Subcutaneous adipose tissue (tissue), 4 donors: ENCODE results near the gene GADD45B. TPM values are rescaled to one million over a fixed set of nuclear protein-coding genes. Genes with fewer than 3 reads are reported as not detected.

ENCODE experiments used
- total RNA-seq, 4 donors: library from RNA; depleted of rRNA; stranded (reverse); fragments of >200 nt; gene quantifications; one replicate each; pipeline ENCODE4 v1.1.0, GENCODE V29; 2016
- TF ChIP-seq, protein P1 (sequence below): fragments of 450-650 bp; IDR thresholded peaks from one replicate; pipeline ENCODE4 v1.5.1; 2016; ENCODE audit warnings: low read depth, mild to moderate bottlenecking, control low read depth, antibody characterized with exemption, moderate library complexity

GADD45B gene
- total RNA-seq, 4 donors from 2014 or later: 119 to 260 (median 212) TPM

DNA sequence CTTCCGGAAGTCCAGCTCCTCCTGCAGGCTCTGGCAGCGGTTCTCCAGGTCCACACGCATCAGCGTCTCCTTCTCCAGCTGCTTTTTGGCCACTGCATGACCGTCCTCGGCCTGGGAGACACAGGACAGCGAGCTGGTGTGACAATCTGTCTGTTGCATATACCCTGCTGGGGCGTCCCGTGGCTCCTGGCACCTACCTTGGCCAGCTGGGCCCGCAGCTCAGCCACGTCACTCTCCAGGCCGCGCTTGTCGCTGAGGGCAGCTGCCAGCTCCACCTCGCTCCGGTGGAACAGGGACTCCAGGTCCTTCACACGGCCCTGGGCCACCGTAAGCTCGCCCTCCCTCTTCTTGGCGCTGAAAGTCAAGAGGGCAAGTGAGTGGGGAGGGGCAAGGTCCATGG, 37.7 kb upstream of the GADD45B start:
- TF ChIP-seq, protein P1, sequence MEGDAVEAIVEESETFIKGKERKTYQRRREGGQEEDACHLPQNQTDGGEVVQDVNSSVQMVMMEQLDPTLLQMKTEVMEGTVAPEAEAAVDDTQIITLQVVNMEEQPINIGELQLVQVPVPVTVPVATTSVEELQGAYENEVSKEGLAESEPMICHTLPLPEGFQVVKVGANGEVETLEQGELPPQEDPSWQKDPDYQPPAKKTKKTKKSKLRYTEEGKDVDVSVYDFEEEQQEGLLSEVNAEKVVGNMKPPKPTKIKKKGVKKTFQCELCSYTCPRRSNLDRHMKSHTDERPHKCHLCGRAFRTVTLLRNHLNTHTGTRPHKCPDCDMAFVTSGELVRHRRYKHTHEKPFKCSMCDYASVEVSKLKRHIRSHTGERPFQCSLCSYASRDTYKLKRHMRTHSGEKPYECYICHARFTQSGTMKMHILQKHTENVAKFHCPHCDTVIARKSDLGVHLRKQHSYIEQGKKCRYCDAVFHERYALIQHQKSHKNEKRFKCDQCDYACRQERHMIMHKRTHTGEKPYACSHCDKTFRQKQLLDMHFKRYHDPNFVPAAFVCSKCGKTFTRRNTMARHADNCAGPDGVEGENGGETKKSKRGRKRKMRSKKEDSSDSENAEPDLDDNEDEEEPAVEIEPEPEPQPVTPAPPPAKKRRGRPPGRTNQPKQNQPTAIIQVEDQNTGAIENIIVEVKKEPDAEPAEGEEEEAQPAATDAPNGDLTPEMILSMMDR: no peak

- TF ChIP-seq, protein P1: no peak
Measured at GRCh38 chr19:2440515-2440914, 35.4 kb upstream of the GADD45B start.

DNA sequence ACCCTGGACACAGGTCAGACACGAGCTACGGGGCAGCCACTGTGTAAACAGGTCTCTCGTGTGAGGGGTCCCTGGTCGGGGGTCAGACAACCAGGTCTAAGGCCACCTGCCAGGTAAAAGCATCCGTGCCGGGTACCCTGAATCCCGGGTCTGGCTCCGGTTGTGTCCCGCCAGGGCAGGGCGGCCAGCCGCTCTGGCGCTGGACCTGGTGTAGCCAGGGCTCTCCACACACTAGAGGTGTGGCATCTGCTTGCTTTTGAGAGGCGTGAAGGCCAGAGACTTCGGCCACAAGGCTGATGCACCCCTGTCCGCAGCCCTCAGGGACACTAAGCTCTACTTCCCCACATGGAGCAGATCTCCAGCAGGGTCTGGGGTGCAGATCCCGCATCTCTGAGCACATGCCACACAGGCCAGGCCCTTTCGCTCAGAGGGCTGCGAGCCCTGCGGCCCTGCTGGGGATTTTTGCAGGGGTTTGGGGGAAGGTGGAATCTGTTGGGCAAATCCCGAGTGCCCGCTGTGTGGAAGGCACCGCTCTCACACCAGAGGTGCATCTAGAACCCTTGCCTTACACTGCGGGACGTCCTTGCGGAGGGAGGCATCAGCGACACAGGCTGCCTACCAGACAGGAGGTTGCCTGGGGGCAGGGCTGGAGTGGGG, 34.7 kb upstream of the GADD45B start:
- TF ChIP-seq, protein P1: no peak

DNA sequence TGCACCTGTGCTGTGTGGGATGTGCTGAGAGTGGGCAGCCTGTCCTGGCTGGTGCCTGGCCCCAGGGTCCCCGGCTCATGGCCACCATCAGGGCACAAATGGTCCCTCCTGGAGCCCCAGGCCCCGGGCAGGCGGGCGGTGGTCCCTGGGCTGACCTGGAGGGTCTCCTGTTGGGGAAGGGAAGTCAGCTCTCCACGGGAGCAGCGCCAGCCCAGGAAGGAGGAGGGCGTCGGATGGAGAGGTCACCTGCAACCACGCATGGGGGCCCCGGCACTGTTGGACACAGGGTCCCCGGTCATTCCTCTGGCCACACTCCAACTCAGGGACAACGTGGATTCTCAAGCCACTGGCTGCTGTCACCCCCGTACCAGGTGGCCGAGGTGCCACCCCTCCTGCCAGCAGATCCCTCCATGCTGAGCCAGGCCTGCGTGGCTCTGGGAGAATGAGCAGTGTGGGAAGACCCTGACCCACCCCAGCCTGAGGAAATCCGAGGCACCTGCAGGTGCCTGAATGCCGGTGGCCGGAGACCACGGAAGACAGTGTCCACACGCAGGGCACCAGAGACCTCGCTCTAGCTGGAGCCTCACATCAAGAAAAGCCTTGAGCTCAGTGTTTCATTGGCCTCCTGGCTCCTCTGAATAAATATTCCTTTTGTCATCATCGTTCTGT, 32.7 kb upstream of the GADD45B start:
- TF ChIP-seq, protein P1: no peak

GRCh38 chr19:2443785-2444182, 32.1 kb upstream of the GADD45B start:
- TF ChIP-seq, protein P1: no peak

- TF ChIP-seq, protein P1: no peak
Measured at GRCh38 chr19:2444251-2445002, 31.5 kb upstream of the GADD45B start.

GRCh38 chr19:2446381-2446780, 29.5 kb upstream of the GADD45B start:
- TF ChIP-seq, protein P1: no peak
